GM23338 (cell line): ENCODE data around the gene NCK2. TPM values are rescaled to one million over a fixed set of nuclear protein-coding genes. Genes with fewer than 3 reads are reported as not detected.

ENCODE experiments used
- ATAC-seq: fragments of 200-7000 bp; cut with Tn5 transposase; 3 replicates; pipeline ENCODE4 v1.9.1; 2020
- DNase-seq: peaks from one replicate; pipeline ENCODE4 v3.0.0-alpha.2; 2015; ENCODE audit warnings: low spot score
- H2AFZ ChIP-seq: fragments of 200-600 bp; sonication (generic); 2 replicates; pipeline ENCODE4 v1.8.0; 2016; ENCODE audit warnings: antibody characterized with exemption, mild to moderate bottlenecking, moderate library complexity
- H3F3A ChIP-seq: fragments of 200-600 bp; sonication (generic); replicated peaks from 2 replicates; pipeline ENCODE4 v1.8.0; 2017; ENCODE audit warnings: antibody characterized with exemption, mixed run types, low read depth
- H3K27ac ChIP-seq: fragments of 200-600 bp; sonication (generic); 2 replicates; pipeline ENCODE4 v1.6.1; 2016; ENCODE audit warnings: low read depth
- H3K27me3 ChIP-seq: fragments of 200-600 bp; sonication (generic); 2 replicates; pipeline ENCODE4 v1.8.0; 2016; ENCODE audit warnings: mild to moderate bottlenecking, mixed run types, moderate library complexity; ENCODE audit not compliant: insufficient read depth
- H3K36me3 ChIP-seq: fragments of 200-600 bp; sonication (generic); 2 replicates; pipeline ENCODE4 v1.8.0; 2016; ENCODE audit warnings: mild to moderate bottlenecking; ENCODE audit not compliant: insufficient read depth
- H3K4me1 ChIP-seq: fragments of 200-600 bp; sonication (generic); 2 replicates; pipeline ENCODE4 v1.8.0; 2016; ENCODE audit warnings: mild to moderate bottlenecking, moderate library complexity; ENCODE audit not compliant: insufficient read depth
- H3K4me2 ChIP-seq: fragments of 200-600 bp; sonication (generic); 2 replicates; pipeline ENCODE4 v1.7.1; 2017; ENCODE audit warnings: mixed run types
- H3K4me3 ChIP-seq: fragments of 200-600 bp; sonication (generic); 2 replicates; pipeline ENCODE4 v1.6.1; 2016; ENCODE audit warnings: mixed run types
- H3K79me2 ChIP-seq: fragments of 200-600 bp; sonication (generic); replicated peaks from 2 replicates; pipeline ENCODE4 v1.8.0; 2017; ENCODE audit warnings: mild to moderate bottlenecking; ENCODE audit not compliant: insufficient read depth
- H3K9me2 ChIP-seq: fragments of 200-600 bp; sonication (generic); 2 replicates; pipeline ENCODE4 v1.8.0; 2017; ENCODE audit not compliant: insufficient read depth
- H4K20me1 ChIP-seq: fragments of 200-600 bp; sonication (generic); replicated peaks from 2 replicates; pipeline ENCODE4 v1.8.0; 2017; ENCODE audit warnings: mild to moderate bottlenecking; ENCODE audit not compliant: insufficient read depth
- H3K27ac Mint-ChIP-seq: 2 replicates; pipeline ENCODE4 v1.8.0; 2020; ENCODE audit warnings: inconsistent platforms, mild to moderate bottlenecking, moderate library complexity, mixed read lengths
- H3K27me3 Mint-ChIP-seq: 3 replicates; pipeline ENCODE4 v1.8.0; 2022; ENCODE audit warnings: low read depth, mild to moderate bottlenecking, moderate library complexity, mixed read lengths, inconsistent platforms; ENCODE audit not compliant: insufficient read depth, poor library complexity
- H3K36me3 Mint-ChIP-seq: 3 replicates; pipeline ENCODE4 v1.8.0; 2021; ENCODE audit warnings: low read depth, mild to moderate bottlenecking, inconsistent platforms, moderate library complexity, mixed read lengths
- H3K4me1 Mint-ChIP-seq: 3 replicates; pipeline ENCODE4 v1.8.0; 2020; ENCODE audit warnings: mild to moderate bottlenecking, inconsistent platforms, mixed read lengths
- H3K4me3 Mint-ChIP-seq: 3 replicates; pipeline ENCODE4 v1.8.0; 2021; ENCODE audit warnings: moderate library complexity, mild to moderate bottlenecking, inconsistent platforms, mixed read lengths
- H3K9me3 Mint-ChIP-seq: 3 replicates; pipeline ENCODE4 v1.8.0; 2020; ENCODE audit warnings: moderate library complexity, mild to moderate bottlenecking, inconsistent platforms, mixed read lengths
- CREB1 ChIP-seq: fragments of 250-450 bp; sonication (Bioruptor Pico); IDR thresholded peaks from 2 replicates; pipeline ENCODE4 v1.5.0; 2020; ENCODE audit warnings: low read depth, mild to moderate bottlenecking, moderate library complexity
- EZH2 ChIP-seq: fragments of 200-600 bp; sonication (generic); IDR thresholded peaks from one replicate; pipeline ENCODE4 v1.8.0; 2017; ENCODE audit warnings: antibody characterized with exemption, mild to moderate bottlenecking, low read depth; ENCODE audit not compliant: unreplicated experiment
- JUNB ChIP-seq: IDR thresholded peaks from one replicate; pipeline ENCODE4 v1.6.1; 2016; ENCODE audit warnings: antibody characterized with exemption; ENCODE audit not compliant: unreplicated experiment
- NANOG ChIP-seq: IDR thresholded peaks from 2 replicates; pipeline ENCODE4 v1.6.1; 2016; ENCODE audit warnings: antibody characterized with exemption, borderline replicate concordance
- POLR2AphosphoS5 ChIP-seq: IDR thresholded peaks from 2 replicates; pipeline ENCODE4 v1.6.1; 2016; ENCODE audit warnings: antibody characterized with exemption, low read depth
- STAT1 ChIP-seq: IDR thresholded peaks from one replicate; pipeline ENCODE4 v1.6.1; 2016; ENCODE audit warnings: antibody characterized with exemption; ENCODE audit not compliant: unreplicated experiment
- ZNF114 ChIP-seq: fragments of 250-450 bp; sonication (Bioruptor Pico); IDR thresholded peaks from 2 replicates; pipeline ENCODE4 v1.5.0; 2020; ENCODE audit warnings: mild to moderate bottlenecking, moderate library complexity
- ZNF331 ChIP-seq: fragments of 250-450 bp; sonication (Bioruptor Pico); IDR thresholded peaks from 2 replicates; pipeline ENCODE4 v1.5.0; 2020; ENCODE audit warnings: low read depth, mild to moderate bottlenecking, moderate library complexity
- polyA plus RNA-seq: library from polyadenylated mRNA; unstranded; fragments of >200 nt; fragmentation: Nextera tagmentation; extraction: Ambion mirVana; gene quantifications from 2 replicates; pipeline ENCODE4 v1.2.1, GENCODE V29; 2016
- total RNA-seq: library from RNA; depleted of rRNA; stranded (reverse); fragments of >200 nt; shearing (Covaris generic); gene quantifications from 2 replicates; pipeline ENCODE4 v1.2.3, GENCODE V29; 2014
- TF ChIP-seq, protein P1 (sequence below): fragments of 250-450 bp; sonication (Bioruptor Pico); IDR thresholded peaks from 2 replicates; pipeline ENCODE4 v1.5.0; 2020; ENCODE audit warnings: mild to moderate bottlenecking, moderate library complexity

Gene NCK2
- total and polyA plus RNA-seq, 2 experiments from 2014 or later = 26.9 to 59.9 TPM

- TF ChIP-seq, protein P1, sequence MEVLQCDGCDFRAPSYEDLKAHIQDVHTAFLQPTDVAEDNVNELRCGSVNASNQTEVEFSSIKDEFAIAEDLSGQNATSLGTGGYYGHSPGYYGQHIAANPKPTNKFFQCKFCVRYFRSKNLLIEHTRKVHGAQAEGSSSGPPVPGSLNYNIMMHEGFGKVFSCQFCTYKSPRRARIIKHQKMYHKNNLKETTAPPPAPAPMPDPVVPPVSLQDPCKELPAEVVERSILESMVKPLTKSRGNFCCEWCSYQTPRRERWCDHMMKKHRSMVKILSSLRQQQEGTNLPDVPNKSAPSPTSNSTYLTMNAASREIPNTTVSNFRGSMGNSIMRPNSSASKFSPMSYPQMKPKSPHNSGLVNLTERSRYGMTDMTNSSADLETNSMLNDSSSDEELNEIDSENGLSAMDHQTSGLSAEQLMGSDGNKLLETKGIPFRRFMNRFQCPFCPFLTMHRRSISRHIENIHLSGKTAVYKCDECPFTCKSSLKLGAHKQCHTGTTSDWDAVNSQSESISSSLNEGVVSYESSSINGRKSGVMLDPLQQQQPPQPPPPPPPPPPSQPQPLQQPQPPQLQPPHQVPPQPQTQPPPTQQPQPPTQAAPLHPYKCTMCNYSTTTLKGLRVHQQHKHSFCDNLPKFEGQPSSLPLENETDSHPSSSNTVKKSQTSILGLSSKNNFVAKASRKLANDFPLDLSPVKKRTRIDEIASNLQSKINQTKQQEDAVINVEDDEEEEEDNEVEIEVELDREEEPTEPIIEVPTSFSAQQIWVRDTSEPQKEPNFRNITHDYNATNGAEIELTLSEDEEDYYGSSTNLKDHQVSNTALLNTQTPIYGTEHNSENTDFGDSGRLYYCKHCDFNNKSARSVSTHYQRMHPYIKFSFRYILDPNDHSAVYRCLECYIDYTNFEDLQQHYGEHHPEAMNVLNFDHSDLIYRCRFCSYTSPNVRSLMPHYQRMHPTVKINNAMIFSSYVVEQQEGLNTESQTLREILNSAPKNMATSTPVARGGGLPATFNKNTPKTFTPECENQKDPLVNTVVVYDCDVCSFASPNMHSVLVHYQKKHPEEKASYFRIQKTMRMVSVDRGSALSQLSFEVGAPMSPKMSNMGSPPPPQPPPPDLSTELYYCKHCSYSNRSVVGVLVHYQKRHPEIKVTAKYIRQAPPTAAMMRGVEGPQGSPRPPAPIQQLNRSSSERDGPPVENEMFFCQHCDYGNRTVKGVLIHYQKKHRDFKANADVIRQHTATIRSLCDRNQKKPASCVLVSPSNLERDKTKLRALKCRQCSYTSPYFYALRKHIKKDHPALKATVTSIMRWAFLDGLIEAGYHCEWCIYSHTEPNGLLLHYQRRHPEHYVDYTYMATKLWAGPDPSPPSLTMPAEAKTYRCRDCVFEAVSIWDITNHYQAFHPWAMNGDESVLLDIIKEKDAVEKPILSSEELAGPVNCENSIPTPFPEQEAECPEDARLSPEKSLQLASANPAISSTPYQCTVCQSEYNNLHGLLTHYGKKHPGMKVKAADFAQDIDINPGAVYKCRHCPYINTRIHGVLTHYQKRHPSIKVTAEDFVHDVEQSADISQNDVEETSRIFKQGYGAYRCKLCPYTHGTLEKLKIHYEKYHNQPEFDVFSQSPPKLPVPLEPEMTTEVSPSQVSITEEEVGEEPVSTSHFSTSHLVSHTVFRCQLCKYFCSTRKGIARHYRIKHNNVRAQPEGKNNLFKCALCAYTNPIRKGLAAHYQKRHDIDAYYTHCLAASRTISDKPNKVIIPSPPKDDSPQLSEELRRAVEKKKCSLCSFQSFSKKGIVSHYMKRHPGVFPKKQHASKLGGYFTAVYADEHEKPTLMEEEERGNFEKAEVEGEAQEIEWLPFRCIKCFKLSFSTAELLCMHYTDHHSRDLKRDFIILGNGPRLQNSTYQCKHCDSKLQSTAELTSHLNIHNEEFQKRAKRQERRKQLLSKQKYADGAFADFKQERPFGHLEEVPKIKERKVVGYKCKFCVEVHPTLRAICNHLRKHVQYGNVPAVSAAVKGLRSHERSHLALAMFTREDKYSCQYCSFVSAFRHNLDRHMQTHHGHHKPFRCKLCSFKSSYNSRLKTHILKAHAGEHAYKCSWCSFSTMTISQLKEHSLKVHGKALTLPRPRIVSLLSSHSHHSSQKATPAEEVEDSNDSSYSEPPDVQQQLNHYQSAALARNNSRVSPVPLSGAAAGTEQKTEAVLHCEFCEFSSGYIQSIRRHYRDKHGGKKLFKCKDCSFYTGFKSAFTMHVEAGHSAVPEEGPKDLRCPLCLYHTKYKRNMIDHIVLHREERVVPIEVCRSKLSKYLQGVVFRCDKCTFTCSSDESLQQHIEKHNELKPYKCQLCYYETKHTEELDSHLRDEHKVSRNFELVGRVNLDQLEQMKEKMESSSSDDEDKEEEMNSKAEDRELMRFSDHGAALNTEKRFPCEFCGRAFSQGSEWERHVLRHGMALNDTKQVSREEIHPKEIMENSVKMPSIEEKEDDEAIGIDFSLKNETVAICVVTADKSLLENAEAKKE (CRISPR knock-in tag) = no peak
- TF ChIP-seq EZH2 (no peak), ZNF114 (CRISPR knock-in tag) (no peak), CREB1 (CRISPR knock-in tag) (no peak), ZNF331 (CRISPR knock-in tag) (no peak), POLR2AphosphoS5 (no peak), NANOG (no peak)
Observed at GRCh38 chr2:105883911-105884694, 139.4 kb downstream of the NCK2 start (continued).

- Histone ChIP-seq H3K27me3 (no peaks in the 10 kb centered on the region), H4K20me1 (peaks cover 11% of the 10 kb centered on the region), H3K27ac (no peak overlapping the region), H3K4me2 (no peak overlapping the region), H3K4me3 (no peak overlapping the region), H3K79me2 (peaks cover 71% of the 10 kb centered on the region), H3F3A (no peaks in the 10 kb centered on the region), H2AFZ (no peak overlapping the region), H3K9me2 (no peaks in the 10 kb centered on the region), H3K36me3 (no peaks in the 10 kb centered on the region; the same call in 1 of the 2 replicates), H3K4me1 (peaks cover 15% of the 10 kb centered on the region)
- Mint-ChIP-seq H3K27me3 (peaks cover 2% of the 10 kb centered on the region), H3K36me3 (peaks cover 22% of the 10 kb centered on the region), H3K27ac (no peak overlapping the region), H3K4me1 (peaks cover 19% of the 10 kb centered on the region), H3K4me3 (no peak overlapping the region), H3K9me3 (peaks cover 10% of the 10 kb centered on the region)
- DNase-seq (no peak), ATAC-seq (no peak)
- TF ChIP-seq ZNF114 (CRISPR knock-in tag) = no peak
- TF ChIP-seq JUNB = no peak
- no peak for TF ChIP-seq STAT1
- TF ChIP-seq ZNF331 (CRISPR knock-in tag) = no peak
- TF ChIP-seq, protein P1 (CRISPR knock-in tag) = no peak
- TF ChIP-seq NANOG = no peak
Observed at GRCh38 chr2:105885456-105885855, 140.7 kb downstream of the NCK2 start.
